ENCODE results near the gene PCGF3. TPM values are rescaled to one million over a fixed set of nuclear protein-coding genes. Genes with fewer than 3 reads are reported as not detected.

PCGF3 gene
- total RNA-seq, 2 donors from 2014 or later: 59.0 to 135 TPM

GRCh38 chr4:784401-785331 lies 79.0 kb downstream of the PCGF3 start:
- 78% methylated on average over 57 of the region's 57 CpGs for WGBS
- no peak for DNase-seq (ENCODE audit: low spot score)

GRCh38 chr4:785332-786073 lies 79.9 kb downstream of the PCGF3 start:
- WGBS: 20% methylated on average over 54 of the region's 57 CpGs
- Histone ChIP-seq H3K27ac (peak overlapping the region; percentile 34 to 47), H3K4me3 (peak overlapping the region; percentile 30 to 33), H3K27me3 (replicated peaks; ENCODE audit: insufficient read depth) (no peaks in the 10 kb centered on the region), H3K4me1 (replicated peaks) (peaks cover 17% of the 10 kb centered on the region), H3K36me3 (no peaks in the 10 kb centered on the region), H3K9me3 (no peaks in the 10 kb centered on the region)
- no peak for DNase-seq (ENCODE audit: low spot score)
- intact Hi-C loops (cut with DNase I): no loop called here
- TF ChIP-seq POLR2A (IDR thresholded peaks at IDR 0.05) (no peak), CTCF (IDR thresholded peaks at IDR 0.05) (no peak), POLR2AphosphoS5 (IDR thresholded peaks at IDR 0.05) (no peak)

More at GRCh38 chr4:784401-785331, 79.0 kb downstream of the PCGF3 start:
- TF ChIP-seq POLR2AphosphoS5 (IDR thresholded peaks at IDR 0.05) (no peak), CTCF (IDR thresholded peaks at IDR 0.05) (no peak), POLR2A (IDR thresholded peaks at IDR 0.05) (no peak)
- Histone ChIP-seq H3K36me3 (no peaks in the 10 kb centered on the region), H3K27me3 (replicated peaks; ENCODE audit: insufficient read depth) (no peaks in the 10 kb centered on the region), H3K4me3 (no peak overlapping the region), H3K4me1 (replicated peaks) (peaks cover 17% of the 10 kb centered on the region), H3K9me3 (no peaks in the 10 kb centered on the region), H3K27ac (no peak overlapping the region)
- intact Hi-C loops (cut with DNase I): loop anchor here (5.0 kb wide), 1 partner anchor 107 kb away; no protein-coding TSS in a partner anchor

- no peaks in the 10 kb centered on the region for H3K9me3 ChIP-seq
- peaks cover 17% of the 10 kb centered on the region for H3K4me1 ChIP-seq (replicated peaks)
- no peaks in the 10 kb centered on the region for H3K27me3 ChIP-seq (replicated peaks; ENCODE audit: insufficient read depth)
- peak overlapping the region; percentile 34 to 47 for H3K27ac ChIP-seq
- intact Hi-C loops (cut with DNase I): no loop called here
- DNase-seq (ENCODE audit: low spot score): no peak
- TF ChIP-seq POLR2AphosphoS5 (IDR thresholded peaks at IDR 0.05) (no peak), POLR2A (IDR thresholded peaks at IDR 0.05) (no peak), CTCF (IDR thresholded peaks at IDR 0.05) (no peak)
- H3K4me3 ChIP-seq: peak overlapping the region; percentile 30 to 33
- WGBS: 2% methylated on average over 65 of the region's 72 CpGs
- H3K36me3 ChIP-seq: no peaks in the 10 kb centered on the region
Measured at GRCh38 chr4:786074-786741, 80.6 kb downstream of the PCGF3 start.

- TF ChIP-seq POLR2A (IDR thresholded peaks at IDR 0.05) (no peak), CTCF (IDR thresholded peaks at IDR 0.05) (peak in 1 of 4 experiments; percentile 6), POLR2AphosphoS5 (IDR thresholded peaks at IDR 0.05) (no peak)
- Histone ChIP-seq H3K27ac (peak overlapping the region; percentile 34 to 47), H3K36me3 (no peaks in the 10 kb centered on the region), H3K4me3 (peak overlapping the region; percentile 30 to 33), H3K4me1 (replicated peaks) (peaks cover 17% of the 10 kb centered on the region), H3K9me3 (no peaks in the 10 kb centered on the region), H3K27me3 (replicated peaks; ENCODE audit: insufficient read depth) (no peaks in the 10 kb centered on the region)
- intact Hi-C loops (cut with DNase I): no loop called here
- 44% methylated on average over 15 of the region's 16 CpGs for WGBS
- no peak for DNase-seq (ENCODE audit: low spot score)
Measured at GRCh38 chr4:786861-787300, 81.2 kb downstream of the PCGF3 start.

Data from prostate gland (tissue), 2 donors.